ENCODE measurements around the gene FLRT2. TPM values are rescaled to one million over a fixed set of nuclear protein-coding genes. Genes with fewer than 3 reads are reported as not detected.

The FLRT2 gene
- total RNA-seq, 1 donor from 2014 or later, result 168 TPM

DNA sequence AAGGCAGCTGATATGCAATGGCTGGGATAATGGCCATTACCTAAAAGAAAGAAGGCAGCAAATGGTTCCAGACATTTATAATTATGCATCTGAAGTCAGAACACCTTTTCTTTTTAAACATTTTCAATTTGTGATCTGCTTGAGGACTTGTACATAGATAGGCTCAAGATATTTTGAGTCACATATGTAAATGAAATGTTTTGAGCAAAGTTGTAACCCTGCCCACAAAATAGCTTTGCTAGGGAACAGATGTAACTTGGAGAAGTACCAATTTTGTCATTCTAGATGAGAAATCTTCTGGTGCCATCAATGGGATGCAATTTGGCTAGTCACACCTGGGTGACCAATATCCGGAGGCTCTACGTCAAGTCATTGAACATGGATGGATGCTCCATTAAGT is 123.1 kb downstream of the FLRT2 start:
- H3K36me3 Mint-ChIP-seq (ENCODE audit: unreplicated experiment), result no peaks in the 10 kb centered on the region
- TF ChIP-seq, protein P1, sequence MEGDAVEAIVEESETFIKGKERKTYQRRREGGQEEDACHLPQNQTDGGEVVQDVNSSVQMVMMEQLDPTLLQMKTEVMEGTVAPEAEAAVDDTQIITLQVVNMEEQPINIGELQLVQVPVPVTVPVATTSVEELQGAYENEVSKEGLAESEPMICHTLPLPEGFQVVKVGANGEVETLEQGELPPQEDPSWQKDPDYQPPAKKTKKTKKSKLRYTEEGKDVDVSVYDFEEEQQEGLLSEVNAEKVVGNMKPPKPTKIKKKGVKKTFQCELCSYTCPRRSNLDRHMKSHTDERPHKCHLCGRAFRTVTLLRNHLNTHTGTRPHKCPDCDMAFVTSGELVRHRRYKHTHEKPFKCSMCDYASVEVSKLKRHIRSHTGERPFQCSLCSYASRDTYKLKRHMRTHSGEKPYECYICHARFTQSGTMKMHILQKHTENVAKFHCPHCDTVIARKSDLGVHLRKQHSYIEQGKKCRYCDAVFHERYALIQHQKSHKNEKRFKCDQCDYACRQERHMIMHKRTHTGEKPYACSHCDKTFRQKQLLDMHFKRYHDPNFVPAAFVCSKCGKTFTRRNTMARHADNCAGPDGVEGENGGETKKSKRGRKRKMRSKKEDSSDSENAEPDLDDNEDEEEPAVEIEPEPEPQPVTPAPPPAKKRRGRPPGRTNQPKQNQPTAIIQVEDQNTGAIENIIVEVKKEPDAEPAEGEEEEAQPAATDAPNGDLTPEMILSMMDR (IDR thresholded peaks at IDR 0.05), result no peak
- no peak overlapping the region for H3K4me3 Mint-ChIP-seq (ENCODE audit: unreplicated experiment)
- no peak overlapping the region for H3K27ac Mint-ChIP-seq (ENCODE audit: unreplicated experiment)
- no peaks in the 10 kb centered on the region for H3K27me3 Mint-ChIP-seq (ENCODE audit: unreplicated experiment)
- H3K4me1 Mint-ChIP-seq (ENCODE audit: unreplicated experiment), result no peaks in the 10 kb centered on the region
- DNase-seq (ENCODE audit: extremely low spot score, unreplicated experiment), result no peak
- no peaks in the 10 kb centered on the region for H3K9me3 Mint-ChIP-seq (ENCODE audit: unreplicated experiment)

- H3K9me3 Mint-ChIP-seq (ENCODE audit: unreplicated experiment), result peaks cover 4% of the 10 kb centered on the region
- no peaks in the 10 kb centered on the region for H3K27me3 Mint-ChIP-seq (ENCODE audit: unreplicated experiment)
- DNase-seq (ENCODE audit: extremely low spot score, unreplicated experiment), result no peak
These were observed 130.4 kb downstream of the FLRT2 start for GRCh38 chr14:85660243-85660922.

DNA sequence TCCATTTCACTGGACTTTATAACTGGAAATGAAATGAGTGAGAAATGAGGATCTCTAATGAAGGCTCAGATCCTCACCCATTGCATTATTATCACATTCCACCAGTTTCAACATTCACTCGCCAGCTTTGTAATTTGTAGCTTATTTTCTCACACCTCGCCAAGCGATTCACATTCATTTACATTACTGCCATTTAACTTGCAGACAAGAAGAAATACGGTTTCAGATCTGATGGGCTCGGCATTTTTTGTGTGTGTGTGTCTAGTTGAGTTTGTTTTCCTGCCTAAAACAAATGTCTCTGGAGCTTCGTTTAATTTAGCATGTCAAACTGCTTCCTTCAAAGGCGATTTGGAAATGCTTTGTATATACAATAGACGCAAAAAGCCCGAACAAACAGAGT is 132.2 kb downstream of the FLRT2 start:
- Mint-ChIP-seq H3K27ac (ENCODE audit: unreplicated experiment) (no peak overlapping the region), H3K27me3 (ENCODE audit: unreplicated experiment) (no peaks in the 10 kb centered on the region), H3K4me1 (ENCODE audit: unreplicated experiment) (peaks cover 6% of the 10 kb centered on the region), H3K36me3 (ENCODE audit: unreplicated experiment) (no peaks in the 10 kb centered on the region), H3K9me3 (ENCODE audit: unreplicated experiment) (peaks cover 4% of the 10 kb centered on the region), H3K4me3 (ENCODE audit: unreplicated experiment) (no peak overlapping the region)
- TF ChIP-seq, protein P1 (IDR thresholded peaks at IDR 0.05), result no peak
- no peak for DNase-seq (ENCODE audit: extremely low spot score, unreplicated experiment)

More at GRCh38 chr14:85660243-85660922, 130.4 kb downstream of the FLRT2 start:
- no peak overlapping the region for H3K27ac Mint-ChIP-seq (ENCODE audit: unreplicated experiment)
- H3K36me3 Mint-ChIP-seq (ENCODE audit: unreplicated experiment), result no peaks in the 10 kb centered on the region
- no peak overlapping the region for H3K4me3 Mint-ChIP-seq (ENCODE audit: unreplicated experiment)
- TF ChIP-seq, protein P1 (IDR thresholded peaks at IDR 0.05), result no peak
- H3K4me1 Mint-ChIP-seq (ENCODE audit: unreplicated experiment), result peaks cover 6% of the 10 kb centered on the region

- no peaks in the 10 kb centered on the region for H3K36me3 Mint-ChIP-seq (ENCODE audit: unreplicated experiment)
- H3K4me3 Mint-ChIP-seq (ENCODE audit: unreplicated experiment), result no peak overlapping the region
- TF ChIP-seq, protein P1 (IDR thresholded peaks at IDR 0.05), result no peak
- no peak for DNase-seq (ENCODE audit: extremely low spot score, unreplicated experiment)
- peaks cover 6% of the 10 kb centered on the region for H3K4me1 Mint-ChIP-seq (ENCODE audit: unreplicated experiment)
- no peaks in the 10 kb centered on the region for H3K27me3 Mint-ChIP-seq (ENCODE audit: unreplicated experiment)
- H3K9me3 Mint-ChIP-seq (ENCODE audit: unreplicated experiment), result peaks cover 4% of the 10 kb centered on the region
- no peak overlapping the region for H3K27ac Mint-ChIP-seq (ENCODE audit: unreplicated experiment)
These were observed 133.3 kb downstream of the FLRT2 start for GRCh38 chr14:85663256-85663655.

DNA sequence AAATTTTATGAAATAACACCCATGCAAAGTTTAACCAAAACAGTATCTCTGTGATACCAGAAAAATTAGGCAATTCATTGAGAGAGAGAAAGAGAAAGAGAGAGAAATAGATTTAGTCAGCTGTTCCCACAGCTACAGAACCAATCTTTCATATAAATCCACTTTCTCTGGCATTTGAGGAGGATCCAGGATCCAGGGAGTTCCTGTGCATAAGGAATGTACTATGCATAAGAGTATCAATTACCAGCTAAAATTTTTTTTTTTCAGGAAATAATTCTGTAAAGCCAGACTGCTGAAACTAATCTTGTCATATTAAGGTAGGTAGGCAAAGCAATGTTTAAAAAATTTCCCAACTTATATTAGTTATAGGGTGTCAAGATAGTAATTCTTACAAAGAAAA is 133.7 kb downstream of the FLRT2 start:
- TF ChIP-seq, protein P1 (IDR thresholded peaks at IDR 0.05), result no peak
- Mint-ChIP-seq H3K36me3 (ENCODE audit: unreplicated experiment) (no peaks in the 10 kb centered on the region), H3K4me3 (ENCODE audit: unreplicated experiment) (no peak overlapping the region), H3K27me3 (ENCODE audit: unreplicated experiment) (no peaks in the 10 kb centered on the region), H3K4me1 (ENCODE audit: unreplicated experiment) (peaks cover 4% of the 10 kb centered on the region), H3K9me3 (ENCODE audit: unreplicated experiment) (no peaks in the 10 kb centered on the region), H3K27ac (ENCODE audit: unreplicated experiment) (no peak overlapping the region)
- DNase-seq (ENCODE audit: extremely low spot score, unreplicated experiment), result no peak
